OCI-LY3 (cell line): Measurements from ENCODE around the gene BASP1.

Experiments
- EZH2phosphoT487 ChIP-seq: fragments of 200-600 bp; shearing (Covaris generic); IDR thresholded peaks from 2 replicates; pipeline ENCODE4 v1.6.1; 2018; ENCODE audit warnings: antibody characterized with exemption, mixed run types, low read depth
- TF ChIP-seq, protein P1 (sequence below): fragments of 200-600, 300-600 bp; sonication (generic); IDR thresholded peaks from 2 replicates; pipeline ENCODE4 v1.5.1; 2014; ENCODE audit warnings: antibody characterized with exemption, low read length, low read depth

- TF ChIP-seq, protein P1, sequence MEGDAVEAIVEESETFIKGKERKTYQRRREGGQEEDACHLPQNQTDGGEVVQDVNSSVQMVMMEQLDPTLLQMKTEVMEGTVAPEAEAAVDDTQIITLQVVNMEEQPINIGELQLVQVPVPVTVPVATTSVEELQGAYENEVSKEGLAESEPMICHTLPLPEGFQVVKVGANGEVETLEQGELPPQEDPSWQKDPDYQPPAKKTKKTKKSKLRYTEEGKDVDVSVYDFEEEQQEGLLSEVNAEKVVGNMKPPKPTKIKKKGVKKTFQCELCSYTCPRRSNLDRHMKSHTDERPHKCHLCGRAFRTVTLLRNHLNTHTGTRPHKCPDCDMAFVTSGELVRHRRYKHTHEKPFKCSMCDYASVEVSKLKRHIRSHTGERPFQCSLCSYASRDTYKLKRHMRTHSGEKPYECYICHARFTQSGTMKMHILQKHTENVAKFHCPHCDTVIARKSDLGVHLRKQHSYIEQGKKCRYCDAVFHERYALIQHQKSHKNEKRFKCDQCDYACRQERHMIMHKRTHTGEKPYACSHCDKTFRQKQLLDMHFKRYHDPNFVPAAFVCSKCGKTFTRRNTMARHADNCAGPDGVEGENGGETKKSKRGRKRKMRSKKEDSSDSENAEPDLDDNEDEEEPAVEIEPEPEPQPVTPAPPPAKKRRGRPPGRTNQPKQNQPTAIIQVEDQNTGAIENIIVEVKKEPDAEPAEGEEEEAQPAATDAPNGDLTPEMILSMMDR: no peak
- TF ChIP-seq EZH2phosphoT487: no peak
Observed at GRCh38 chr5:17265041-17265440, 47.6 kb downstream of the BASP1 start.
